Right cardiac atrium (tissue), 5 donors: ENCODE data around the gene LCN6. TPM values are rescaled to one million over a fixed set of nuclear protein-coding genes. Genes with fewer than 3 reads are reported as not detected.
"Not testable (repeated sequence)": the region's sequence is repeated elsewhere in the genome, so short reads cannot be mapped to it uniquely, and the experiment has no call there.

Source experiments
- ATAC-seq, 2 donors: fragments of 200-7000 bp; cut with Tn5 transposase; one replicate each; pipeline versions ENCODE4 v1.8.0 to v1.9.1; 2020; ENCODE audit warnings: moderate library complexity in 2 of 2, mild to moderate bottlenecking in 1 of 2
- DNase-seq, 3 donors: peaks; one replicate each; pipeline ENCODE4 v3.0.0-alpha.2; 2020
- H3K27ac ChIP-seq: one replicate; pipeline ENCODE4 v1.5.1; 2013; ENCODE audit warnings: mild to moderate bottlenecking, low read length, control low read depth, moderate library complexity
- H3K27me3 ChIP-seq: one replicate; pipeline ENCODE4 v1.6.1; 2013; ENCODE audit not compliant: control insufficient read depth, insufficient read depth
- H3K4me1 ChIP-seq: one replicate; pipeline ENCODE4 v1.6.1; 2013; ENCODE audit warnings: low read length; ENCODE audit not compliant: control insufficient read depth, insufficient read depth
- H3K4me3 ChIP-seq: one replicate; pipeline ENCODE4 v1.5.1; 2013; ENCODE audit warnings: low read length, control low read depth
- H3K9me3 ChIP-seq: one replicate; pipeline ENCODE4 v1.6.1; 2013; ENCODE audit warnings: low read length; ENCODE audit not compliant: control insufficient read depth
- WGBS: extraction: QIAGEN DNeasy Blood & Tissue Kit; methylation state at CpG from one replicate; pipeline ENCODE4 v1.1.7; 2013; 5-methylcytosine and 5-hydroxymethylcytosine counted together
- intact Hi-C, 4 donors: fragments of 100-400 bp; cut with DNase I; formaldehyde crosslinking; loops; one replicate each; pipeline versions ENCODE4 v1.11.0 to v1.14.0; 2022 to 2023
- polyA plus RNA-seq: library from polyadenylated mRNA; stranded (reverse); fragments of 200-250 nt; gene quantifications from one replicate; pipeline ENCODE4 v1.2.3, GENCODE V29; 2013
- total RNA-seq, 4 donors: library from RNA; stranded (reverse); fragmentation: NEBNext Ultra II Directional; extraction: Animal tissue kit (Norgen Biotek cat#: 25700); gene quantifications; one replicate each; pipeline ENCODE4 v1.2.1, GENCODE V29; 2021
- donor health status: healthy with polysubstance abuse.
- donor health status: DM: no; HTN: yes; CAD: no.
- donor health status: DM: no; HTN: no; CAD: no.
- donor health status: DM: no; HTN: yes; CAD: no; lungs with severe emphysema.
- donor health status: DM: yes; HTN: yes; CAD: no.

LCN6 gene
- total and polyA plus RNA-seq, 5 donors, result 8.3 to 41.0 (median 22.8) TPM

DNA sequence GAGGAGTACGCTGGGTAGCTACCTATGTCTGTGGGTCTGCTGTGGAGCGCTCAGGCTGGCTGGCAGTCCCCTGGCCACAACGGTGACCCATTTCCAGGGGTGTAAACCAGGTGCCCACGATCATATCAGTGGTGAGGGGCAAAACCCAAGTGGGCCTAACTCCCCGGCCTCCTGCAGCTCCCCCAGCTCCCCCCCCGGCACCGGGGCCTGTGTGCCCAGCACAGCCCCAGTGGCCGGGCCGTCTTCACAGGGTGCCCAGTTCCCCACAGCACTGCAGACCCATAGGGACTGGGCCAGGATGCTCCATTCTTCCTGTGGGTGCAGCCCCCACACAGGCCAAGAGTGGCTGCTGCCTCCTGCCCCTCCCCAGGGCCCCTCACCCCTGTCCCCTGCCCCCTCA is 10.7 kb upstream of the LCN6 start:
- WGBS, result 80% methylated on average over 9 of the region's 9 CpGs
- no peaks in the 10 kb centered on the region for H3K4me1 ChIP-seq
- H3K9me3 ChIP-seq, result no peaks in the 10 kb centered on the region
- H3K4me3 ChIP-seq, result no peak overlapping the region
- intact Hi-C loops, result no loop called here
- H3K27ac ChIP-seq, result no peak overlapping the region
- DNase-seq (peak in 1 of 3 donors; percentile 21), ATAC-seq (no peak)
- no peaks in the 10 kb centered on the region for H3K27me3 ChIP-seq

DNA sequence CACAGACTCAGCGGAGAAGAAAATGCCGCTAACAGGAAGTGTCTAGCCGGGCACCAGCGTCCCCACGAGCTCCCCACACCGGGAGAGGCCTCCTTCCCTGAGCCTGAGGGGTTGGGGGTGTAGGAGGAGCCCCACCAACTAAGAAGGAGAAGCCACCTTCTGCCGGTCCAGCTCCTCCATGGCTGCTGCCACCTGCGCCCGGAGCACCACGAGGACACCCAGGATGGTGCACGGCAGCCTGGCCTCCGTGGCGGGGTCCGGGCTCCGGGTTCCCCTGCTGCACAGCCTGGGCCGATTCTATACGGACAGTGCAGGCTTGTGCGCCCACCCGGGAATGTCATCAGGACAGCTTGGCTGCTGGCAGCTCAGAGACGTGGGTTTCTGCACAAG is 9.4 kb upstream of the LCN6 start:
- ATAC-seq, result no peak
- no peak overlapping the region for H3K4me3 ChIP-seq
- intact Hi-C loops, result no loop called here
- no peak overlapping the region for H3K27ac ChIP-seq
- no peaks in the 10 kb centered on the region for H3K27me3 ChIP-seq
- 85% methylated on average over 20 of the region's 20 CpGs for WGBS
- H3K9me3 ChIP-seq, result no peaks in the 10 kb centered on the region
- peak in 1 of 3 donors; percentile 49 for DNase-seq
- H3K4me1 ChIP-seq, result no peaks in the 10 kb centered on the region

DNA sequence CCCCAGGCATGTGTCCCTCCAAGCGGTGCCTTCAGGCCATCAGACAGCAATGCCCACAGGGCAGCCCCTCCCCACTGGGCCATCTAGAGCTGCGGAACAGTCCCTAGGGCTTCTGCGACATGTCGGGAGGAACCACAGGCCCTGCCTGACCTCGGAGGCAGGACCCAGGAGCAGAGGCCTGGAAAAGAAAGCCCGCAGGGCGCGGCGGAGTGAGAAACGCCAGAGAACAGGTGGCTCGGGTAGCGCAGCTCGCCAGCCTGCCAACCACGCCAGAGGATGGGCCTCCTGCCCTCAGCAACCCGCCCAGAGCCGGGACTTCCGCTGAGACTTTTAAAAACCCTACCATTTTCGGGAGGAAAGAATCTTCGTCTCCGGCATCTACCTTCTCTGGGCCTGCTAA is 9.0 kb upstream of the LCN6 start:
- H3K27me3 ChIP-seq, result no peaks in the 10 kb centered on the region
- intact Hi-C loops, result no loop called here
- peak in 1 of 3 donors; percentile 48 for DNase-seq
- no peak overlapping the region for H3K27ac ChIP-seq
- WGBS, result 93% methylated on average over 20 of the region's 20 CpGs
- no peak for ATAC-seq
- H3K4me1 ChIP-seq, result no peaks in the 10 kb centered on the region
- H3K9me3 ChIP-seq, result no peaks in the 10 kb centered on the region
- H3K4me3 ChIP-seq, result no peak overlapping the region

DNA sequence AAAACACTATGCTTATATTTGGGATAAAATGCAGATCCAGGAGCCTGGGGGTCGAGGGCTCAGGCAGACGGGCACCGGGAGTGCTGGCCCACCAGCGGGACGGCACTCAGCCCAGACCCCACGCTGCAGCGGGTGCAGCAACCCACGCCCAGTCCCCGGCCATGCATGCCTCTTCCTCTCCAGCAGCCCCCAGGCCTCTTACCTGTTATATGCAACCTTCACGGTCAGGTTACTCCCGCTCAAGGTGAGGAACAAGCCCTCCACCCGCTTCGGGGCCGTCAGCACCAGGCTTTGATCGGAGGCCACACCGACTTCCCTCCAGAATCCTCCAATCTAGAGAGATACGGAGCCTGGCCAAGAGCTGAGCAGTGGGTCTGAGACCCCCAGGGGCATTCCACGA is 8.5 kb upstream of the LCN6 start:
- H3K9me3 ChIP-seq, result no peaks in the 10 kb centered on the region
- H3K27me3 ChIP-seq, result no peaks in the 10 kb centered on the region
- no peak overlapping the region for H3K4me3 ChIP-seq
- ATAC-seq (no peak), DNase-seq (peak in 1 of 3 donors; percentile 58)
- H3K4me1 ChIP-seq, result no peaks in the 10 kb centered on the region
- WGBS, result 95% methylated on average over 18 of the region's 18 CpGs
- H3K27ac ChIP-seq, result no peak overlapping the region
- intact Hi-C loops, result no loop called here

DNA sequence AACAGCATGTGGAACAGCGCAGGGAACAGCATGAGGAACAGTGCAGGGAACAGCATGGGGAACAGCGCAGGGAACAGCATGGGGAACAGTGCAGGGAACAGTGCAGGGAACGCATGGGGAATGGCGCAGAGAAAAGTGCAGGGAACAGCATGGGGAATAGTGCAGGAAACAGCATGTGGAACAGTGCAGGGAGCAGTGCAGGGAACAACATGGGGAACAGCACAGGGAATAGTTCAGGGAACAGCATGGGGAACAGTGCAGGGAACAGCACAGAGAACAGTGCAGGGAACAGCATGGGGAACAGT is 7.8 kb upstream of the LCN6 start:
- Histone ChIP-seq H3K4me3 (no peak overlapping the region), H3K9me3 (no peaks in the 10 kb centered on the region), H3K4me1 (no peaks in the 10 kb centered on the region), H3K27me3 (no peaks in the 10 kb centered on the region), H3K27ac (no peak overlapping the region)
- ATAC-seq (no peak), DNase-seq (no peak)
- 98% methylated on average over 4 of the region's 4 CpGs for WGBS
- intact Hi-C loops, result no loop called here

DNA sequence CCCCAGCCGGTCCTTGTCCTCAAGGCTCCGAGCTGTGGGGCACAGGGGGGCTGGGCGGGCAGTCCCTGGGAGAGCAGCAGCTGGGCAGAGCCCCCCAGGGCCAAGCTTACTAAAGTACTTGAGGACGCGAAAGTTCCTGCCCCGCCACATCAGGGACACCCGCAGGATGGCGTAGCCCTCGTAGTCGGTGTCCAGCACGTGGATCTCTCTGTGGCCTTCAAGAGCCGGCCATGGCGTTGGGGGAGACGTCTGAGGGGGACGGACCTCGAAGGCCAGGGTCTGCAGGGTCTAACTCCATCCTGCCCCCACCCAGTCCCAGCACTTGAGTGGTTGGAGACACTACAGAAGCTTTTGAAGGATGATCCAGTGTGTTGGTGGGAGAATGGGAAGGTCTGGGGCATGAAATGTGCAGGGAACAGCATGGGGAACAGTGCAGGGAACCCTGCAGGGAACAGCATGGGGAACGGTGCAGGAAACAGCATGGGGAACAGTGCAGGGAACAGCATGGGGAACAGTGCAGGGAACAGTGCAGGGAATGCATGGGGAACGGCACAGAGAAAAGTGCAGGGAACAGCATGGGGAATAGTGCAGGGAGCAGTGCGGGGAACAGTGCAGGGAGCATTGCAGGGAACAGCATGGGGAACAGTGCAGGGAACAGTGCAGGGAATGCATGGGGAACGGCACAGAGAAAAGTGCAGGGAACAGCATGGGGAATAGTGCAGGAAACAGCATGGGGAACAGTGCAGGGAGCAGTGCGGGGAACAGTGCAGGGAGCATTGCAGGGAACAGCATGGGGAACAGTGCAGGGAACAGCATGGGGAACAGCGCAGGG is 7.2 kb upstream of the LCN6 start:
- H3K27me3 ChIP-seq, ATAC-seq, H3K27ac ChIP-seq, H3K4me3 ChIP-seq, intact Hi-C loops, H3K9me3 ChIP-seq, H3K4me1 ChIP-seq: not testable (repeated sequence)
- DNase-seq, result peak in 1 of 3 donors; percentile 11
- WGBS, result 93% methylated on average over 22 of the region's 22 CpGs

DNA sequence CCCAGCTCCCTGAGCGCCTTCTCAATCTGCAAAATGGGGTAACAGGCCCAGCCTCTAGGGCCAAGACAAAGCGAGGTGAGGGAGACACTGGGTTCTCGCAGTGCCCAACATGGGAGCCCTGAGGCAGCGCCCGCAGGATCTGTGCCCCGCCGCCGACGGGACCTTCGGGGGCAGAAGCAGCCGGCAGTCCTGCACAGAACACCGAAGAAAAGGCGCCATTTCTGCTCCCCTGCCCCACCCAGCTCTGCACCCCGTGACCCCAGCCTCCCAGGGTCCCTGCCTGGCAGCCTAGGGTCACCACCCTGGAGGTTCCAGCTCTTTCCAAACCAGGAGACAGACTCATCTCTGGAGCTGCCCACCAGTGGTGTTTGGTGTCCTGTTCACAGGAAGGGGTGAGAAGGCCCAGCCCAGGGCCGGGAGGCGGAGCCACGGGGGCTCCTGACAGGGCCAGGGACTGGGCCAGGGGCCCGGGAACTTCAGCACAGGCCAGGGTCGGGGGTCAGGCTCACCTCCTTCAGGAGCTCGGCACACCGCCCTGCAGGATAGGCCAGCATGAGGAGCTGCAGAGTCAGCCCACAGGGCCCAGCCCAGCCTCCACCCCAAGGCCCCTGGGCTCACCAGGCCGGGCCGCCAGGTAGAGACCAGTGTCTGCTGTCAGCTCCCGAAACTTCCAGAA is 6.4 kb upstream of the LCN6 start:
- peak in 1 of 3 donors; percentile 56 for DNase-seq

DNA sequence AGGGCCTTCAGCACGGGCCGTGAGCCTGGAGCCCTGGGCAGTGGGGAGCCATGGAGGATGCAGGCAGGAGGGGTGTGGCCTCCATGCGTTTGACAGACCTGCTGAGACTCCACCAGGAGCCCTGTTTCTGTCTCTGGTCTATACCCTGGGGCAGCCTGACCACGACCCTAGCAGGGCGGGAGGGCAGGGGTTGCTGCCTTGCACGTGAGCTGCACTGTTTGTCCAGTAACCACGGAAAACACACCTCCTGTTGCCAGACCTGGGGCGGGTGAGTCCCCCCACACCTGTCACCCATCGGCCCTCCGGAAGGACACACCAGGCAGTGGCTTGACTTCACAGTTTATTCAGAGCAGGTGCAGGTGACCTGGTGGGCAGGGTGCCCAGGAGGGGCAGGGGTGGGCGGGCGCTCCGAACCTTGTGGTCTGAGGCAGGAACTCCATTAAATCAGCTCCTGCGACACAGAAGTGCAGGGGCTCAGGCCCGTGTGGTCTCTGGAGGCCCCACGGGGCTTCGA is 5.8 kb upstream of the LCN6 start:
- no peak overlapping the region for H3K27ac ChIP-seq

More for the DNA sequence above, 6.4 kb upstream of the LCN6 start:
- intact Hi-C loops, result no loop called here
- ATAC-seq, result no peak
- 80% methylated on average over 24 of the region's 24 CpGs for WGBS
- Histone ChIP-seq H3K4me1 (no peaks in the 10 kb centered on the region), H3K27me3 (no peaks in the 10 kb centered on the region), H3K4me3 (no peak overlapping the region), H3K9me3 (no peaks in the 10 kb centered on the region), H3K27ac (no peak overlapping the region)

DNA sequence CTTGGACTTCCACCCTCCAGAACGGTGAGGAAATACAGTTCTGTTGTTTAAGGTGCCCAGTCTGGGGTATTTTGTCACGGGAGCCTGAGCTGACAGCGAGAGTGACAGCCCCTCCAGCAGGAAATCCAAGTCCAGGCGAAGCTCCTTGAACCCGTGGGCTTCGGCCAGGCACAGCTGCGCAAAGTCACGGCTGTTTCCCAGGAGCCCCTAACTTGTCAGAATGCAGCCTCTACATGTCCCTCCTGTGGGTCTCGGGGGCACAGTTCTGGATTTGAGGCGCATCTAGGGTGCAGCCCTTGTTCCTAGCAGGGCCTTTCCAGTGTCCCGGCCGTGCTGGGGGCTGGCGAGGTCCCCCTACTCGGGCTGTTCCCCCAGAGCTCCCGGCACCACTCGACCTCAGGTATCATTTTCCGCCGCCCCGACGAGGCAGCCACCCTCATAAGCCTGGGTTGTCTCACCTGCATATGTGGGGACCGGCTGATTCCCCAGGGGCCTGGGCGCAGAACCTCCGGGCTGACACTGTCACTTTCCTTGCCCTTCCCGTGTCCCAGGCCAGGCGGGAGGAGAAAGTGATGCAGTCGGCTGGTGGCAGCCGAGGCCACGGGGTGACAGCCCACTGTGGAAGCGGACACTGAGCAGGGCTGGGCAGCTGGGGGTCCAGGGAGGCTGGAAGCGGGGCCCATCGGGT is 5.2 kb upstream of the LCN6 start:
- DNase-seq, result peak in 1 of 3 donors; percentile 51
- WGBS, result 88% methylated on average over 31 of the region's 31 CpGs

More for the DNA sequence above, 5.8 kb upstream of the LCN6 start:
- ATAC-seq (no peak), DNase-seq (no peak)
- Histone ChIP-seq H3K9me3 (no peaks in the 10 kb centered on the region), H3K27me3 (no peaks in the 10 kb centered on the region), H3K4me1 (no peaks in the 10 kb centered on the region), H3K4me3 (no peak overlapping the region)
- WGBS, result 78% methylated on average over 17 of the region's 17 CpGs
- intact Hi-C loops, result no loop called here

DNA sequence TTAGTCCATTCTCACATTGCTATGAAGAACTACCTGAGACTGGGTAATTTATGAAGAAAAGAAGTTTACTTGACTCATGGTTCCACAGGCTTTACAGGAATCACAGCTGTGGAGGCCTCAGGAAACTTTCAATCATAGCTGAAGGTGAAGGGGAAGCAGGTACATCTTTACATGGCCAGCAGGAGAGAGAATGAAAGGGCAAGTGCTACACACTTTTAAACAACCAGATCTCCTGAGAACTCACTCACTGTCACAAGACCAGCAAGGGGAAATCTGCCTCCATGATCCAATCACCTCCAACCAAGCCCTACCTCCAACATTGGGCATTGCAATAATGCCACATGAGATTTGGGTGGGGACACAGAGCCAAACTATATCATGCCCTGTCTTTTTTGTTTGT is 3.5 kb upstream of the LCN6 start:
- Histone ChIP-seq H3K4me1 (no peaks in the 10 kb centered on the region), H3K27me3 (no peaks in the 10 kb centered on the region), H3K9me3 (no peaks in the 10 kb centered on the region), H3K27ac (no peak overlapping the region), H3K4me3 (no peak overlapping the region)
- DNase-seq, result no peak
- no peak for ATAC-seq
- intact Hi-C loops, result no loop called here

More for the DNA sequence above, 5.2 kb upstream of the LCN6 start:
- Histone ChIP-seq H3K27me3 (no peaks in the 10 kb centered on the region), H3K27ac (no peak overlapping the region), H3K9me3 (no peaks in the 10 kb centered on the region), H3K4me3 (no peak overlapping the region), H3K4me1 (no peaks in the 10 kb centered on the region)
- no peak for ATAC-seq
- intact Hi-C loops, result no loop called here

DNA sequence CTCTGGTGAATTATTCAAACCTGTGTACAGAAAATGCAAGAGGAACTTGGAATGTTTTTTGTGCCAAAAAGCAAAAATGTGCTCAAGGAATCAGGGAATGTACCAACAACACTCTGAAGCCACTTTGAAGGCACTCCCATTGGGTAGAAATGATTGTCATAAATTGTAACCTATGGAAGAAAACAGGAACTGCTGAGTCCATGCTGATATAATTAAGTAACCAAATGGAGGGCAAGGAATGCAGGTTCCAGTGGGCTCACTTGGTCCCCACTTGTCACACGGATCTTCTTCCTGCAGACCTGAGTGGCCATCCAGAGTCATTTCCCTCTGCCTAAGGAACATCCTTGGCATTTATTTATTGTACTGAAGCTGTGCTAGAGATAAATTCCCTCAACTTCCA is 2.9 kb upstream of the LCN6 start:
- Histone ChIP-seq H3K4me3 (no peak overlapping the region), H3K9me3 (no peaks in the 10 kb centered on the region), H3K4me1 (no peaks in the 10 kb centered on the region), H3K27me3 (no peaks in the 10 kb centered on the region), H3K27ac (no peak overlapping the region)
- DNase-seq (no peak), ATAC-seq (no peak)
- intact Hi-C loops, result no loop called here
- WGBS, result 90% methylated on average over 1 of the region's 1 CpG
